K562 (cell line): ENCODE data around the gene GTPBP2. TPM values are rescaled to one million over a fixed set of nuclear protein-coding genes. Genes with fewer than 3 reads are reported as not detected.

Experiments
- BHLHE40 ChIP-seq: IDR thresholded peaks from 2 replicates; pipeline ENCODE4 v1.6.1; 2011; ENCODE audit warnings: low read length, improper control_type of control experiment
- BRD4 ChIP-seq: fragments of 200-600 bp; sonication (generic); IDR thresholded peaks from 2 replicates; pipeline ENCODE4 v1.6.1; 2017; ENCODE audit warnings: inconsistent platforms
- CHD2 ChIP-seq: IDR thresholded peaks from 2 replicates; pipeline ENCODE4 v1.6.1; 2011; ENCODE audit warnings: low read depth, low read length
- E2F3 ChIP-seq: fragments of 250-450 bp; sonication (Bioruptor Pico); IDR thresholded peaks from 2 replicates; pipeline ENCODE4 v1.4.0; 2020; ENCODE audit warnings: mild to moderate bottlenecking
- EHMT2 ChIP-seq: fragments of 450-650 bp; IDR thresholded peaks from 2 replicates; pipeline ENCODE4 v1.6.1; 2018; ENCODE audit warnings: antibody characterized with exemption
- ELF1 ChIP-seq: fragments of 200-800 bp; sonication (Bioruptor generic); IDR thresholded peaks from 2 replicates; pipeline ENCODE4 v1.6.1; 2016; ENCODE audit warnings: missing genetic modification characterization, missing compliant biosample characterization
- HIVEP1 ChIP-seq: fragments of 250-450 bp; sonication (Bioruptor Pico); IDR thresholded peaks from 2 replicates; pipeline ENCODE4 v1.4.0; 2020; ENCODE audit warnings: mild to moderate bottlenecking
- POLR2G ChIP-seq: fragments of 200-400 bp; formaldehyde crosslinking; IDR thresholded peaks from 2 replicates; pipeline ENCODE4 v1.6.1; 2017; ENCODE audit warnings: low read depth, mild to moderate bottlenecking, antibody characterized with exemption, low read length, moderate library complexity
- RREB1 ChIP-seq: fragments of 250-450 bp; sonication (Bioruptor Pico); IDR thresholded peaks from 2 replicates; pipeline ENCODE4 v1.4.0; 2020
- WHSC1 ChIP-seq: IDR thresholded peaks from one replicate; pipeline ENCODE4 v1.6.1; 2012; ENCODE audit warnings: low read length, control low read depth, inconsistent platforms
- ZBTB5 ChIP-seq: fragments of 450-650 bp; IDR thresholded peaks from 2 replicates; pipeline ENCODE4 v1.6.1; 2017; ENCODE audit warnings: antibody characterized with exemption
- ZKSCAN1 ChIP-seq: fragments of 150-350 bp; IDR thresholded peaks from 2 replicates; pipeline ENCODE4 v1.6.1; 2016; ENCODE audit warnings: low read depth, low read length
- ZNF316 ChIP-seq: fragments of 450-650 bp; IDR thresholded peaks from 2 replicates; pipeline ENCODE4 v1.6.1; 2016
- ZNF431 ChIP-seq: sonication (generic); formaldehyde crosslinking; IDR thresholded peaks from 2 replicates; pipeline ENCODE4 v1.8.0; 2022; ENCODE audit warnings: mild to moderate bottlenecking, missing genetic modification reagents
- ZNF778 ChIP-seq: fragments of 450-650 bp; formaldehyde crosslinking; IDR thresholded peaks from 2 replicates; pipeline ENCODE4 v1.4.0; 2020; ENCODE audit warnings: mild to moderate bottlenecking, moderate library complexity
- polyA plus RNA-seq, 8 experiments: library from polyadenylated mRNA; depleted of rRNA in 4 of 8; stranded (reverse) in 5 of 8; unstranded in 3 of 8; fragments of >200 nt; fragmentation: Nextera tagmentation in 2 of 8; fragmentation: Illumina TruSeq in 1 of 8; extraction: Ambion mirVana in 2 of 8; extraction: Trizol in 1 of 8; gene quantifications; 2 replicates each; pipeline versions ENCODE4 v1.2.1 to v1.2.3, GENCODE V29; 2011 to 2014; ENCODE audit warnings: inconsistent platforms in 1 of 8, missing spikeins in 1 of 8
- total RNA-seq, 7 experiments: library from RNA; depleted of rRNA in 6 of 7; stranded (reverse); fragments of >200 nt in 6 of 7; fragmentation: Illumina TruSeq in 2 of 7; extraction: Trizol in 2 of 7; gene quantifications; 2 replicates each; pipeline versions ENCODE4 v1.2.1 to v1.2.3, GENCODE V29; 2011 to 2021; ENCODE audit warnings: low replicate concordance in 1 of 7
- TF ChIP-seq, protein P1 (sequence below): sonication (generic); formaldehyde crosslinking; IDR thresholded peaks from 2 replicates; pipeline ENCODE4 v1.8.0; 2022; ENCODE audit warnings: mild to moderate bottlenecking, missing genetic modification reagents
- TF ChIP-seq, protein P2 (sequence below): fragments of 250-450 bp; sonication (Bioruptor Pico); IDR thresholded peaks from 2 replicates; pipeline ENCODE4 v1.8.0; 2022; ENCODE audit warnings: moderate library complexity, mild to moderate bottlenecking, inconsistent platforms

The GTPBP2 gene
- total and polyA plus RNA-seq, 9 of the 15 experiments (the other 6 are each of a cell fraction or from before 2014, with no cell fraction given): 48.4 to 196 (median 111) TPM

DNA sequence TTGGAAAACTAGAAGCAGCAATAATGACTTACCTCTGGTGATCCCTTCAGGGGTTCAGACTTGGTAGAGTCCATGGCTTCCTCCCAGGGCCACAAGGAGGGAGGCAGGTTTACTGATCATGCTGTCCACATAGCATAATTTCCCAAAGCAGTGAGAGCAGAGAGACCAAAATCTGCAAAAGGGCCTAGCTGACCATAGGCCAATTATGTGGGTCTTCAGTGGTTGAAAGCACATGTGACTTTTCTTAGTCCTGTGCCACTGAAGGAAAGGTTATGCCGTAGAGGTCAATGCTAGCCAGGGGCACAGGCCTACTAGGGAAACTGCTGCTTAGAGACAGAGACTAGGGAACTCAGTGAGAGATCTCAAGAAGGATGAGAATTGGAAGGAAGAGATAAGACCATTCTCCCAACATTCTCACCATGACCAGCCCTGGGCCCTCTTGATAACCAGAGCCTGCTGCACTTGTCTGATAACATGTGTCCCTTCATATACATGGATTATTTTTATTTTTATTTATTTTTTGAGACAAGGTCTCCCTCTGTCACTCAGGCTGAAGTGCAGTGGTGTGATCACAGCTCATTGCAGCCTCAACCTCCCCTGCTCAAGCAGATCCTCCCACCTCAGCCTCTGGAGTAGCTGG is 2.0 kb upstream of the GTPBP2 start (continued):
- TF ChIP-seq BRD4: no peak
- TF ChIP-seq, protein P1, sequence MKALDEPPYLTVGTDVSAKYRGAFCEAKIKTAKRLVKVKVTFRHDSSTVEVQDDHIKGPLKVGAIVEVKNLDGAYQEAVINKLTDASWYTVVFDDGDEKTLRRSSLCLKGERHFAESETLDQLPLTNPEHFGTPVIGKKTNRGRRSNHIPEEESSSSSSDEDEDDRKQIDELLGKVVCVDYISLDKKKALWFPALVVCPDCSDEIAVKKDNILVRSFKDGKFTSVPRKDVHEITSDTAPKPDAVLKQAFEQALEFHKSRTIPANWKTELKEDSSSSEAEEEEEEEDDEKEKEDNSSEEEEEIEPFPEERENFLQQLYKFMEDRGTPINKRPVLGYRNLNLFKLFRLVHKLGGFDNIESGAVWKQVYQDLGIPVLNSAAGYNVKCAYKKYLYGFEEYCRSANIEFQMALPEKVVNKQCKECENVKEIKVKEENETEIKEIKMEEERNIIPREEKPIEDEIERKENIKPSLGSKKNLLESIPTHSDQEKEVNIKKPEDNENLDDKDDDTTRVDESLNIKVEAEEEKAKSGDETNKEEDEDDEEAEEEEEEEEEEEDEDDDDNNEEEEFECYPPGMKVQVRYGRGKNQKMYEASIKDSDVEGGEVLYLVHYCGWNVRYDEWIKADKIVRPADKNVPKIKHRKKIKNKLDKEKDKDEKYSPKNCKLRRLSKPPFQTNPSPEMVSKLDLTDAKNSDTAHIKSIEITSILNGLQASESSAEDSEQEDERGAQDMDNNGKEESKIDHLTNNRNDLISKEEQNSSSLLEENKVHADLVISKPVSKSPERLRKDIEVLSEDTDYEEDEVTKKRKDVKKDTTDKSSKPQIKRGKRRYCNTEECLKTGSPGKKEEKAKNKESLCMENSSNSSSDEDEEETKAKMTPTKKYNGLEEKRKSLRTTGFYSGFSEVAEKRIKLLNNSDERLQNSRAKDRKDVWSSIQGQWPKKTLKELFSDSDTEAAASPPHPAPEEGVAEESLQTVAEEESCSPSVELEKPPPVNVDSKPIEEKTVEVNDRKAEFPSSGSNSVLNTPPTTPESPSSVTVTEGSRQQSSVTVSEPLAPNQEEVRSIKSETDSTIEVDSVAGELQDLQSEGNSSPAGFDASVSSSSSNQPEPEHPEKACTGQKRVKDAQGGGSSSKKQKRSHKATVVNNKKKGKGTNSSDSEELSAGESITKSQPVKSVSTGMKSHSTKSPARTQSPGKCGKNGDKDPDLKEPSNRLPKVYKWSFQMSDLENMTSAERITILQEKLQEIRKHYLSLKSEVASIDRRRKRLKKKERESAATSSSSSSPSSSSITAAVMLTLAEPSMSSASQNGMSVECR (CRISPR knock-in tag): no peak
- TF ChIP-seq POLR2G: no peak; the same call in 1 of the 2 replicates
- 0 out of 2 replicates have a peak, but pooled peaks have one; percentile 40 for TF ChIP-seq E2F3
- TF ChIP-seq RREB1 (CRISPR knock-in tag): peak; percentile 77; the same call in 1 of the 2 replicates
- no peak for TF ChIP-seq ZNF431 (CRISPR knock-in tag)
- TF ChIP-seq EHMT2: peak; percentile 79
- TF ChIP-seq WHSC1: no peak
- peak; percentile 26; the same call in 1 of the 2 replicates for TF ChIP-seq ELF1 (tag)
- peak; percentile 88 for TF ChIP-seq ZKSCAN1
- TF ChIP-seq ZBTB5: no peak
- TF ChIP-seq HIVEP1 (CRISPR knock-in tag): 0 out of 2 replicates have a peak, but pooled peaks have one; percentile 37
- peak; percentile 43; the same call in 1 of the 2 replicates for TF ChIP-seq CHD2
- peak; percentile 54 for TF ChIP-seq BHLHE40
- TF ChIP-seq, protein P2, sequence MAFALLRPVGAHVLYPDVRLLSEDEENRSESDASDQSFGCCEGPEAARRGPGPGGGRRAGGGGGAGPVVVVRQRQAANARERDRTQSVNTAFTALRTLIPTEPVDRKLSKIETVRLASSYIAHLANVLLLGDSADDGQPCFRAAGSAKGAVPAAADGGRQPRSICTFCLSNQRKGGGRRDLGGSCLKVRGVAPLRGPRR: peak; percentile 91; the same call in 1 of the 2 replicates
- no peak for TF ChIP-seq ZNF316
- no peak for TF ChIP-seq ZNF778 (CRISPR knock-in tag)
